Transverse colon (tissue), 4 donors: Measurements from ENCODE around the gene DGAT2. TPM values are rescaled to one million over a fixed set of nuclear protein-coding genes. Genes with fewer than 3 reads are reported as not detected.

ENCODE experiments used
- DNase-seq: peaks from one replicate; pipeline ENCODE4 v3.0.0-alpha.2; 2019
- H3K27ac ChIP-seq, 4 donors: fragments of 200-600 bp; sonication (generic); 2 replicates each; pipeline ENCODE4 v1.5.1; 2016 to 2018; ENCODE audit warnings: inconsistent platforms in 4 of 4
- H3K27me3 ChIP-seq: fragments of 200-600 bp; sonication (generic); 2 replicates; pipeline ENCODE4 v1.5.1; 2017; ENCODE audit warnings: inconsistent platforms
- H3K36me3 ChIP-seq, 4 donors: fragments of 200-600 bp; sonication (generic); 2 replicates each; pipeline ENCODE4 v1.5.1; 2017 to 2019; ENCODE audit warnings: inconsistent platforms in 4 of 4
- H3K4me1 ChIP-seq, 4 donors: fragments of 200-600 bp; sonication (generic); 2 replicates each; pipeline ENCODE4 v1.5.1; 2017 to 2020; ENCODE audit warnings: inconsistent platforms in 4 of 4
- H3K4me3 ChIP-seq, 4 donors: fragments of 200-600 bp; sonication (generic); 1 replicate in 1 of 4; 2 replicates in 3 of 4; pipeline versions ENCODE4 v1.5.1 to v1.6.1; 2017 to 2019; ENCODE audit warnings: inconsistent platforms in 4 of 4
- H3K9me3 ChIP-seq, 2 donors: fragments of 200-600 bp; sonication (generic); 2 replicates each; pipeline ENCODE4 v1.5.1; 2017 to 2019; ENCODE audit warnings: inconsistent platforms in 2 of 2
- CTCF ChIP-seq, 5 experiments: fragments of 200-600 bp in 3 of 5; fragments of 450-650 bp in 2 of 5; sonication (generic) in 3 of 5; IDR thresholded peaks; 1 replicate in 2 of 5; 2 replicates in 3 of 5; pipeline ENCODE4 v1.5.1; 2016 to 2017; ENCODE audit warnings: antibody characterized with exemption in 5 of 5, inconsistent platforms in 3 of 5, mild to moderate bottlenecking in 2 of 5, moderate library complexity in 1 of 5
- EP300 ChIP-seq: sonication (generic); formaldehyde crosslinking; IDR thresholded peaks from one replicate; pipeline ENCODE4 v1.6.1; 2017; ENCODE audit warnings: antibody characterized with exemption, low read depth
- POLR2A ChIP-seq: fragments of 450-650 bp; IDR thresholded peaks from one replicate; pipeline ENCODE4 v1.6.1; 2016; ENCODE audit warnings: antibody characterized with exemption, mild to moderate bottlenecking, moderate library complexity
- POLR2AphosphoS5 ChIP-seq, 3 donors: sonication (generic); formaldehyde crosslinking; IDR thresholded peaks; one replicate each; pipeline ENCODE4 v1.6.1; 2016; ENCODE audit warnings: antibody characterized with exemption in 3 of 3
- WGBS, 2 donors: methylation state at CpG; one replicate each; pipeline ENCODE4 v1.1.5; 2018; ENCODE audit warnings: low coverage in 1 of 2; 5-methylcytosine and 5-hydroxymethylcytosine counted together
- in situ Hi-C, 4 donors: fragments of 200-750 bp; cut with MboI; loops; one replicate each; pipeline versions ENCODE4 v1.15.0 to v1.15.1; 2017; ENCODE audit warnings: low sequenced_read_pairs in 3 of 4, low pct_ligation_motif_present in 1 of 4, low pct_unique_long_range_greater_than_20kb in 1 of 4
- intact Hi-C: fragments of 100-400 bp; cut with DNase I; formaldehyde crosslinking; loops from one replicate; pipeline ENCODE4 v1.15.1; 2023; ENCODE audit warnings: low total_unique reads
- total RNA-seq, 4 donors: library from RNA; depleted of rRNA; stranded (reverse); fragments of >200 nt; gene quantifications; one replicate each; pipeline ENCODE4 v1.1.0, GENCODE V29; 2016

DGAT2 gene
- total RNA-seq, 4 donors from 2014 or later: 3.3 to 3.7 TPM; not detected in 2

DNA sequence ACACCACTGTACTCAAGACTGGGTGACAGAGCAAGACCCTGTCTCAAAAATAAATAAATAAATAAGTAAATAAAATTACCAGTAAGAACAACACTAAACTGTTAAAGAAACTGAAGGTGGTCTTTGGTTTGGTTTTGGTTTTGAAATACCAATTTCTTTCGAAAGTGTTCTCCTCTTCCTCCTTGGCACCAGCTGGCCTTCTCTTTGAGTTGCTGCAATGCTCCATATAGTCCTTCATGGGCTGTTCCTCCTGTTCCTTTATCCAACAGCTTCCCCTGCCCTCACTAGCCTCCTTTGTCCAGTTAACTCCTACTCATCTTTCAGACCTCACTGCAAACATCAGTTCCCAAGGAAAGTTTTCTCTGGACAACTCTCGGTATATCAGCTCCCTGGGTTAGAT is 41.4 kb downstream of the DGAT2 start:
- Histone ChIP-seq H3K27ac (no peak overlapping the region), H3K36me3 (no peaks in the 10 kb centered on the region), H3K9me3 (no peaks in the 10 kb centered on the region), H3K4me1 (peaks cover 0 to 6% (median 5%) of the 10 kb centered on the region in 4 donors), H3K4me3 (no peak overlapping the region), H3K27me3 (no peaks in the 10 kb centered on the region)
- TF ChIP-seq POLR2AphosphoS5 (IDR thresholded peaks at IDR 0.05) (no peak), POLR2A (no peak), EP300 (no peak), CTCF (IDR thresholded peaks at IDR 0.05) (no peak)
- 76 to 77% methylated on average over 2 of the region's 2 CpGs for WGBS, 2 donors
- DNase-seq: no peak
- in situ Hi-C loops (loop anchor here (5.0 to 10.0 kb wide), 3 partner anchors 47 to 57 kb away; no protein-coding TSS in a partner anchor), intact Hi-C loops (no loop called here)

- Histone ChIP-seq H3K36me3 (no peaks in the 10 kb centered on the region), H3K4me3 (no peak overlapping the region), H3K27ac (peak overlapping the region in 1 of 4 donors; percentile 14), H3K27me3 (no peaks in the 10 kb centered on the region), H3K4me1 (peaks cover 0 to 6% (median 5%) of the 10 kb centered on the region in 4 donors), H3K9me3 (no peaks in the 10 kb centered on the region)
- no peak for DNase-seq
- intact Hi-C loops (no loop called here), in situ Hi-C loops (no loop called here)
- TF ChIP-seq CTCF (IDR thresholded peaks at IDR 0.05) (no peak), EP300 (no peak), POLR2AphosphoS5 (IDR thresholded peaks at IDR 0.05) (no peak), POLR2A (no peak)
- WGBS, 2 donors: 75 to 80% methylated on average over 6 to 8 of the region's 8 CpGs
These were observed 42.2 kb downstream of the DGAT2 start for GRCh38 chr11:75810637-75811390.

- intact Hi-C loops: no loop called here
These were observed 42.9 kb downstream of the DGAT2 start for GRCh38 chr11:75811485-75811884.

More at GRCh38 chr11:75811485-75811884, 42.9 kb downstream of the DGAT2 start:
- WGBS, 2 donors: 67 to 78% methylated on average over 1 to 2 of the region's 2 CpGs
- DNase-seq: no peak
- TF ChIP-seq CTCF (IDR thresholded peaks at IDR 0.05): no peak
- no peak for TF ChIP-seq EP300
- no peak for TF ChIP-seq POLR2AphosphoS5 (IDR thresholded peaks at IDR 0.05)
- no peaks in the 10 kb centered on the region for H3K27me3 ChIP-seq
- no peak overlapping the region for H3K27ac ChIP-seq
- peaks cover 0 to 13% (median 12%) of the 10 kb centered on the region in 4 donors for H3K4me1 ChIP-seq
- H3K36me3 ChIP-seq: no peaks in the 10 kb centered on the region
- in situ Hi-C loops: no loop called here
- no peak overlapping the region for H3K4me3 ChIP-seq
- no peaks in the 10 kb centered on the region for H3K9me3 ChIP-seq
